Measurements from ENCODE around the gene ACAP2.
A peak's percentile ranks its signal among the peaks of the same experiment; 100 is the strongest.

ACAP2 gene

GRCh38 chr3:195263925-195264600, 178.8 kb downstream of the ACAP2 start:
- TF ChIP-seq CTCF (IDR thresholded peaks at IDR 0.05; ENCODE audit: low read depth, low read length): no peak

GRCh38 chr3:195263193-195263924, 179.5 kb downstream of the ACAP2 start:
- no peak for DNase-seq
- Histone ChIP-seq H3K4me3 (ENCODE audit: low read depth, low read length) (no peak overlapping the region), H3K27ac (no peak overlapping the region), H3K27me3 (ENCODE audit: insufficient read depth, low read depth, severe bottlenecking) (no peaks in the 10 kb centered on the region), H3K9me3 (ENCODE audit: severe bottlenecking) (no peaks in the 10 kb centered on the region), H3K36me3 (no peaks in the 10 kb centered on the region)
- no peak for TF ChIP-seq CTCF (IDR thresholded peaks at IDR 0.05; ENCODE audit: low read depth, low read length)

More at GRCh38 chr3:195263925-195264600, 178.8 kb downstream of the ACAP2 start:
- no peak for DNase-seq
- Histone ChIP-seq H3K27me3 (ENCODE audit: insufficient read depth, low read depth, severe bottlenecking) (no peaks in the 10 kb centered on the region), H3K4me3 (ENCODE audit: low read depth, low read length) (no peak overlapping the region), H3K36me3 (no peaks in the 10 kb centered on the region), H3K27ac (no peak overlapping the region), H3K9me3 (ENCODE audit: severe bottlenecking) (no peaks in the 10 kb centered on the region)

GRCh38 chr3:195261925-195262324, 180.9 kb downstream of the ACAP2 start:
- no peak overlapping the region for H3K4me3 ChIP-seq (ENCODE audit: low read depth, low read length)
- TF ChIP-seq CTCF (IDR thresholded peaks at IDR 0.05; ENCODE audit: low read depth, low read length): no peak
- H3K27me3 ChIP-seq (ENCODE audit: insufficient read depth, low read depth, severe bottlenecking): no peaks in the 10 kb centered on the region
- no peaks in the 10 kb centered on the region for H3K36me3 ChIP-seq
- no peaks in the 10 kb centered on the region for H3K9me3 ChIP-seq (ENCODE audit: severe bottlenecking)
- DNase-seq: no peak
- H3K27ac ChIP-seq: no peak overlapping the region

- DNase-seq: no peak
- Histone ChIP-seq H3K4me3 (ENCODE audit: low read depth, low read length) (peak overlapping the region; percentile 30), H3K36me3 (no peaks in the 10 kb centered on the region), H3K9me3 (ENCODE audit: severe bottlenecking) (no peaks in the 10 kb centered on the region), H3K27me3 (ENCODE audit: insufficient read depth, low read depth, severe bottlenecking) (no peaks in the 10 kb centered on the region), H3K27ac (no peak overlapping the region)
- no peak for TF ChIP-seq CTCF (IDR thresholded peaks at IDR 0.05; ENCODE audit: low read depth, low read length)
These were observed 182.4 kb downstream of the ACAP2 start for GRCh38 chr3:195260280-195260905.

- H3K27ac ChIP-seq: peak overlapping the region; percentile 89
- DNase-seq: peak; percentile 84
- no peaks in the 10 kb centered on the region for H3K27me3 ChIP-seq (ENCODE audit: insufficient read depth, low read depth, severe bottlenecking)
- peak; percentile 44 for TF ChIP-seq CTCF (IDR thresholded peaks at IDR 0.05; ENCODE audit: low read depth, low read length)
- H3K36me3 ChIP-seq: no peaks in the 10 kb centered on the region
- no peaks in the 10 kb centered on the region for H3K9me3 ChIP-seq (ENCODE audit: severe bottlenecking)
- H3K4me3 ChIP-seq (ENCODE audit: low read depth, low read length): peak overlapping the region; percentile 50
These were observed 183.1 kb downstream of the ACAP2 start for GRCh38 chr3:195259475-195260279.
